HG02571 (cell line): ENCODE measurements around the gene CAMTA1.
"Not testable (repeated sequence)": the region's sequence is repeated elsewhere in the genome, so short reads cannot be mapped to it uniquely, and the experiment has no call there.

Source experiments
- ATAC-seq: cut with Tn5 transposase; IDR thresholded peaks from one replicate; pipeline ENCODE4 v1.9.1; 2021; ENCODE audit warnings: mild to moderate bottlenecking, moderate library complexity; ENCODE audit not compliant: unreplicated experiment

The CAMTA1 gene

GRCh38 chr1:7409278-7409677 is 624.0 kb downstream of the CAMTA1 start:
- ATAC-seq = no peak

- ATAC-seq = no peak
These were observed 624.9 kb downstream of the CAMTA1 start for GRCh38 chr1:7410156-7410555.

- not testable (repeated sequence) for ATAC-seq
These were observed 632.4 kb downstream of the CAMTA1 start for GRCh38 chr1:7417618-7418017.

- ATAC-seq = no peak
These were observed 633.3 kb downstream of the CAMTA1 start for GRCh38 chr1:7418442-7419080.

GRCh38 chr1:7420098-7420445 is 634.8 kb downstream of the CAMTA1 start:
- ATAC-seq = no peak

DNA sequence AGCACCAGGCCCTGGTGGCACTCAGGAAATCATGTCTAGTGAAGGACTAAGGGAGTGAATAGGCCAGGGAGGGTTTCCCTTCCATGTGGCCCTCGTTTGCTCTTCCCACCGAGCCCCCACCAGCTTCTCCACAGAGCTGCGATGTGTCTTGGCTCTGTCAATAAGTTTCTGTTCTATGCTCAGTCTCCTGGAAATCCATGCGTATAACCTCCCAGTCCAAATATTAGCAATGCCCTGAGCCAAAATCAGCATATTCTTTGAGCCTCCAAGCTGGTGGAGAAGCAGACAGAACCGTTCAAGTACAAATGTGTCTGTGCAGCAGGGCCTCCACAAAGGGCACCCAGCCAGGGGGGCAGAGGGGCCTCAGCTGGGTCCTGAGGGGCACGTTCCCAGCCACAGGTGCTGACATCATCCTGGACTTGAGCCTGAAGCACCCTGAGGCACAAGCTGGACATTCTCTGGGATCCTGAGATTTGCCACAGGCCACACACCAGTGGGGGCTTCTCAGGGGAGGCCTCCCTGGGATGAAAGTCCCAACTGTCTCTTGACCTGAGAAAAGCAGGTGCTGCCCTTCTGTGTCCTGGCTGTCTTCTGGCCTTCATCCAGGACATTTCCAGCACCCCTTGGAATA is 635.3 kb downstream of the CAMTA1 start:
- ATAC-seq = no peak

GRCh38 chr1:7421471-7422075 is 636.3 kb downstream of the CAMTA1 start:
- no peak for ATAC-seq

- no peak for ATAC-seq
These were observed 636.8 kb downstream of the CAMTA1 start for GRCh38 chr1:7422081-7422480.

DNA sequence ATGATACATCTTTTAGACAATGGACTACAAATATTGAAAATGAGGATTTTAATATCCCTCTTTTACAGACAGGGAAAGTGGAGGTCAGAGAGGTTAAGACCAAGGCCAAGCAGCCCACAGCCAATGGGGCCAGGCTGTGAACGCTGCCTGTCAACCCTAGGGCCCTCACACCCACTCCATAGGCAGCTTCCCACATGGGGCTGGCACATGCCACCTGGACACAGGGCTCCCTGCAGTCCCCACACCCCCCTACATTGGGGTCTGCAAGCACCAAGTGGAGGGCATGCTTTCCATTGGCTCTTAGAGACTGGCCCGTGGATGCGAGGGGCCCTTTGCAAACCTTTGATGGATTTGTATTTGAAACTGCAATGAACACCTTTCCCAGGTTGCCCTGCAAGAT is 637.3 kb downstream of the CAMTA1 start:
- no peak for ATAC-seq

DNA sequence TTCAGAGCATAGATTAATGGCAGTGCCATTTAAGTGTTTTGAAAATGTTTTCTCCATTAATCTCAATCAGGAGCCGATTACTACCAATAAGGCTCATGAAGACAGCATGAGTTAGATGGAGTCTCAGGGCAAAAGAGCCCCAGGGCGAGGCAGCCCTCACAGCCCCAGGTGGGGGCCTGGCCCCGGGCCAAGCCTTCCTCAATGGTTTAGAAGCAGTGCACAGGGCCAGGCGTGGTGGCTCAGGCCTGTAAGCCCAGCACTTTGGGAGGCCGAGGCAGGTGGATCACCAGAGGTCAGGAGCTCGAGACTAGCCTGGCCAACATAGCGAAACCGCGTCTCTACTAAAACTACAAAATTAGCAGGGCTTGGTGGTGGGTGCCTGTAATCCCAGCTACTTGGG is 637.7 kb downstream of the CAMTA1 start:
- no peak for ATAC-seq

DNA sequence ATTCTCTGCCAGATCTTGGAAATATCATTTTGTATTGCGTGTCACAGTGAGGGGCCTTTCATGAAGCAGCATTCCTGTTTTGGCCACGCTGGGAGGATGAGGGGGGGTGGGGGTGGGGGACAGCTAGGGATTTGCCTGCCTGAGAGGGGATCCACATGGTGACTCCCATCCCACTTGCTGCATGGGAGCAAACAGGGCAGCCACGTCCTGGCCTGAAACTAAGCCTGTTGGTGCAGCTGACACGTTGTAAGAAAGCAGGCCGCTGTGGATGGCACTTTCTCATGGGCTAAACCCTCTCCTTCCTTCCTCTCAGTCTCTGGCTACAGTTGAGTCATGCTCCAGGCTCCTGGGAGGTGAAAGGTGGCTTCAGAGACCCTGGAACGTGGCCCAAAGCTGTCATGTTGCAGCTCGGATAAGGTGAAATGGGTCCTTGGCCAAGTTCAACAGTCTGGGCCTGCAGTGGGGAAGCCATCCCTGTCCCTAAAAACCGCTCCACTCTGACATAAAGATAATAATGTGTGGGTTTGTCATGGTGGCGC is 639.2 kb downstream of the CAMTA1 start:
- no peak for ATAC-seq

GRCh38 chr1:7425229-7425628 is 640.0 kb downstream of the CAMTA1 start:
- no peak for ATAC-seq

DNA sequence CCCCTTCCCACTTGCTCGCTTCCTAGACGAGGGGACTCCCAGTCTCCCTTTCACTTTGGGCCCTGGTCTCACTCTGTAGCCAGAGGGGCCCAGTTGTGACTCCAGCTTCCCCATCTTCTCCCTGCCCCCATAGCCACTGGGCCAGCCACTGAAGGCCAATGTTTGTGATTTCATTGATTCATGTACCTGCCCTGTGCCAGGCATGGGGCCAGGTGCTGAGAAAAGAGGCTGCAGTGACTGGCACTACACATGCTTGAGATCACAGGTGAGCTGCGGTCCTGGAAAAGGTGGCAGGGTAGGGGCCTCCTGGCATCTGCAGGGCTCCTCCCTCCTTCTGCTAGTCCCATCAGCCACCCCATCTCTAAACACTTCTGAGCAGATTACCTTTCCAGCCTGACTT is 640.5 kb downstream of the CAMTA1 start:
- ATAC-seq = no peak

DNA sequence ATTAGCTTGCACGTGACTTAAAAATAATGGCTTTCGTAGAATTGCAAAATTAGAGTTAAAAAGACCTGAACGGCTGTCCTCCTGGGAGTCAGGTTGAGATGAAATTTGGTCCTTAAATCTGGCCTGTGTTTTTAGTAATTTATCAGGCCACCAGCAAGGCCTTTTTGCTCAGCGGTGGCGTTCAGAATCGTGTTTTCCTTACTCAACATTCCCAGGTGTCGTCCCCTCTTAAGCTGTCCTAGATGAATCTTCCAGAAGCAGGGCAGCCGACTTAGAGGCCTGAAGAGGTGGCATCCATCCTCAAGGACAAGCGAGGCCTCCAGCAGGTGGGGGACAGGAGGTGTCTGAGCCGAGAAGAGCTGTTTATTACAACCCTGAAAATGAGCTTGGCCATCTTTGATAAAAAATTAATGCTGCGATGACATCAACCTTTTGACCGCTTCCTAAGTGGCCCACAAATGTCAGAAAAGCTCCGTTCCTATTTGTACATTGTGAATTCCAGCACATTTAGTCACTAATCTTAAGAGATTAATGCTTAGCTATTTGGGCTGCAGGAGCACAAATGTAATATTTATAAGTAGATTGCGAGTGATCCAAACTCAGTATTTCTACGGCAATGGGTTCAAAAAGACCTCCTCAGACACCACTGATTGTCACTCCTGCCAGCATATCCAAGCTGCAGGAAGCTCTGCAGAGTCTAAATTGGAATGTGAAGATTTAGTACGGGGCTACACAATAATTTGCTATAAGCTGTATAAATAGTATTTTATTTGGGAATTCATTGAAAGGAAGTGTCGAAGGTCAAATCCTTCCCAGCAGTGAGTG is 641.7 kb downstream of the CAMTA1 start:
- no peak for ATAC-seq

DNA sequence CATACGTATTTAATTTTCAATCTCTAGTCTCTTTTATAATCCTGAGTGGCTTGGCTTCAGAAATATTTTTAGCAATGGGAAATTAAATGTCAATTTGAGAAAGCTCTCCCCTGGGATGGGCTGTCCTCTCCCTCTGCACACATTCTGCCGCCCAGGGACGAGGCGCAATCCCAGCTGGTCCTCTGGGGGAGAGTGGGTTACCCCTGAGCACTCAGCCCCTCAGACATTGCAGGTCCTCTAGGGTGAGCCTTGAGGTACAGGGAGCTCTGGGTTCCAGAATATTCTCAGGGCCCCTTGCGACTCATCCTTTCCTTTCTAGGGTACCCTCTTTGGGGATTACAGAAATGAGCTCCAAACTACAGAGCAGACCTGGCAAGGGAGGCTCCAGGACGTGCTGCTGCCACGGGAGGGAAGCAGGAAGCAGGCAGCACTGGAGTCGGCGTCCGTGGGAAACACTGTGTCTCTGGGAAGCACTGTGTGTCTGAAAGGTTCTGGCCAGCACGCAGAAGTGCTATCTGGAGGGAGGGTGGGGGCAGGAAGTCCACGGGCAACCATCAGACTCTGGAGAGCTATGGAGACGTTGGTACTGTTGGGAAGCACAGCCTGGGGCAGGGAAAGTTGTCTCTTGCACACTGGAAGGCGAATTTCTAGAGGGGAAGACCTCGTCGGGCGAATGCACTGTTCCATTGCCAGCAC is 642.5 kb downstream of the CAMTA1 start:
- no peak for ATAC-seq

DNA sequence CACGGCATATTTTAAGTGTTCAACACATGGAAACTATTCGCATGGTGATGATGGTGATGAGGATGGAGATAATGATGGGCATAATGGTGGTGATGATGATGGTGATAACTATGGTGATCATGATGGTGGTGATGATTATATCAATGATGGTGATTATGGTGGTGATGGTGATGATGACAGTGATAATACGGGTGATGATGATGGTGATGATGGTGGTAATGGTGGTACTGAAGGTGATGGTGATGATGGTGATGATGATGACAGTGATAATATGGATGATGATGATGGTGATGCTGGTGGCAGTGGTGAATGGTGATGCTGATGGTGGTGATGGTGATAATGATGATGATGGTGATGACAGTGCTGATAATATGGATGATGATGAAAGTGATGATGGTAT is 644.0 kb downstream of the CAMTA1 start:
- ATAC-seq = no peak

DNA sequence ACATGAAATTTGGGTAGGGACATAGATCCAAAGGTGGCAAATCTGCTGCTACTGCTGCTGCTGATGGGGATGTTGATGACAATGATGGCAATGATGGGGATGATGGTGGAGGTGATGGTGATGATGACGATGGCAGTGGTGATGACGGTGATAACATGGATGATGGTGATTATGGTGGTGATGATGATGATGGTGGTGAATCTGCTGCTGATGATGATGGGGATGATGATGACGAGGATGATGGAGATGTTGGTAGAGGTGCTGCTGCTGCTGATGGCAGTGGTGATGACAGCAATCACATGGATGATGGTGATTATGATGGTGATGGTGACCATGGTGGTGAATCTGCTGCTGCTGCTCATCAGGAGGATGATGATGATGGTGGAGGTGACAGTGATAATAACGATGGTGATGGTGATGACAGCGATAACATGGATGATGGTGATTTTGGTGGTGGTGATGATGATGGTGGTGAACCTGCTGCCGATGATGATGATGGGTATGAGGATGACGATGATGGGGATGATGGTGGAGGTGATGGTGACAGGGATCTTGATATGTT is 644.9 kb downstream of the CAMTA1 start:
- no peak for ATAC-seq

GRCh38 chr1:7430691-7431090 is 645.4 kb downstream of the CAMTA1 start:
- ATAC-seq = no peak

GRCh38 chr1:7432102-7432899 is 647.0 kb downstream of the CAMTA1 start:
- ATAC-seq = no peak

DNA sequence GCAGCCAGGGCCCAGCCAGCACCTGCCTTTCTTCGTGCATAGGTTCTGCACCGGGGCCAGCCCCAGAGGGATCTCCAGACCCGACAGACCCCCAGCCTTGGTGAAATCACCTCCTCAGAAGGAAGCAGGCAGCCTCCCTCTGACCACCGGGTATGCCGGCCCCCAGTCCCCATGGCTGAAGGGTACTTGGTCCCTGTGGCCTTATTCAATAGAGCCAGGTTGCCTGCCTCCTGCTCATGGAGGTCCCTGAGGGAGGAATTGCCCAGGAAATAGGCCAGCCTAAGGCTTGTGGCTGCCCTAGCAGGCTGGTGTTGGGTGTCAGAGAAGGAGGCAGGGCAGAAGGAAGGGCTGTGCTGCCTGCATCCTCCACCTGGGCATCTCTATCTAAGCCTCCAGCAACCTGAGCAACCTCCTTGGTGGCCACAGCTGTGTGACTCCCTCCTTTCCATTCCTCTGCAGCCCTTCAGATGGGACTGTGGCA is 647.7 kb downstream of the CAMTA1 start:
- no peak for ATAC-seq
